Left ventricle myocardium superior (tissue), 1 donor: ENCODE data around the gene ST8SIA1. TPM values are rescaled to one million over a fixed set of nuclear protein-coding genes. Genes with fewer than 3 reads are reported as not detected.
"Not testable (repeated sequence)": the region's sequence is repeated elsewhere in the genome, so short reads cannot be mapped to it uniquely, and the experiment has no call there.

Source experiments
- ATAC-seq: fragments of 200-7000 bp; cut with Tn5 transposase; one replicate; pipeline ENCODE4 v1.9.1; 2020; ENCODE audit warnings: mild to moderate bottlenecking, moderate library complexity
- DNase-seq: peaks from one replicate; pipeline ENCODE4 v3.0.0-alpha.2; 2020
- intact Hi-C: fragments of 100-400 bp; cut with micrococcal nuclease; formaldehyde crosslinking; loops from one replicate; pipeline ENCODE4 v1.11.0; 2022
- total RNA-seq: library from RNA; stranded (reverse); fragmentation: NEBNext Ultra II Directional; extraction: Animal tissue kit (Norgen Biotek cat#: 25700); gene quantifications from one replicate; pipeline ENCODE4 v1.2.1, GENCODE V29; 2021
- donor health status: DM: no; HTN: yes; CAD: no; lungs with severe emphysema.

The ST8SIA1 gene
- total RNA-seq, 1 donor from 2014 or later, result 2.6 TPM

DNA sequence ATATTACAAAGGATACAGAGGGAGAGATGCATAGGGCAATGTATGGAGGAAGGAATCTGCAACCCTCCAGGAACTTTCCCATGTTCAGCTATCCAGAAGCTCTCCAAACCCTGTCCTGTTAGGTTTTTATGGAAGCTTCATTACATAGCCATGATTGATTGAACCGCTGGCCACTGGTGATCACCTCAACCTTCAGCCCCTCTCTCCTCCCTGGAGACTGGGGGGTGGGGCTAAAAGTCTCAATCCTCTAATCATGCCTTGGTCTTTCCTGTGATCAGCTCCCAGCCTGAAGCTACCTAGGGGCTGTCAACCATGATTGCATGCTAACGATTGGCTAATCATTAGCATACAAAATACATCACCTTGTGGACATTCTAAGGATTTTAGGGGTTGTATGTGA is 123.4 kb downstream of the ST8SIA1 start:
- intact Hi-C loops, result no loop called here
- ATAC-seq, result no peak
- DNase-seq, result no peak

DNA sequence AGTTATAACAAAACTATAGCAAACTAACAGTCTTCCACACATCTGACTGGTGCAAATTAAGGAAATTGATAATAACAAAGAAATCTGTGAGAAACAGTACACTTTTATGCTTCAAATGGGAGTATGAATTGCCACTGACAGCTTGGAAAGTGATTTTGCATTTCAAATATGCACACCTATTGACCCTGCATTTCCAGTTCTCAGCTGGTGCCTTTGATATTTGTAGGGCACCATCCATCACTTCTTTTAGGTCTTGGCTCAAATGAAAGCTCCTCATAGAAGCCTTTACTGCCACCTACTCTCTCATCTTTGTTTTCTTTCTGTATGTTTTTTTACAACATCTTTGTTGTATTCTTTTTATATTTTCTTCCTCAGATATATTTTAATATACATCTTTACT is 125.1 kb downstream of the ST8SIA1 start:
- intact Hi-C loops, result no loop called here
- DNase-seq, result no peak
- no peak for ATAC-seq

- intact Hi-C loops, result no loop called here
- ATAC-seq, result no peak
- no peak for DNase-seq
Measured at GRCh38 chr12:22206111-22206728, 128.3 kb downstream of the ST8SIA1 start.

DNA sequence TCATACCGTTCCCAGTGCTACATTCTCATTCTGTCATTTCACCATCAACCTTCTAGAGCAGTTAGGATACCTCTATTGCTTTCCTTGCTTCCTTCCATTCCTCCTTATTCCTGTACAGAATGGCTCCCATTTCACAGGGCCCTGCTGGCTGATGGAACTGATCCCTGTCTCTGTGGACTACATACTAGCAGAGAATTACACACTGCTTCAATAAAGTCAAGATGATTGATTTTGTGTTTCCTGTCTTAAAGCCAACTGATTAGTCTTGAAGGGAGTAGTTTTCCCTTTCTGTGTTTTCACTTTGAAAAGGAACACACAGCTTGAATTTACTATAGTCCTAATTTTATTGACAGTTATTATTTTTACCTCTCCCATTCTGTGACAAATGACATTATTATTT is 130.1 kb downstream of the ST8SIA1 start:
- intact Hi-C loops, result no loop called here
- ATAC-seq, result no peak
- DNase-seq, result no peak

DNA sequence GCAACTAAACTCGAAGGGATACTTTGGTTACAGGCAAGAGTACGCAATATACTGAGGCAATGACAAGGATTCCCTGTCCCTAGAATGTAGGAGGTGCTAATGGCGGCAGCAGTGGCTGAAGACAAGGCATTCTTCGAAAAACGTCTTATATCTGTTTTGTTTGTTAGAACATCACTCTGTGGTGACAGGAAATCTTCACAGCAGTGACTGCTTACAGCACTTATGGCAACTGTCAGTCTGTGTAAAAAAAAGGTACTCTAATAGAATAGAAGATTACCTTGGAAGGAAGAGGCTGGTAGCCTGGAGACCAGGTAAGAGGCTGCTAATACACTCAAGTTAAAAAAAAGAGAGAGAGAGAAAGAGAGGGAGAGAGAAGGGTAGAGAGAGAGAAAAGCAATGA is 131.7 kb downstream of the ST8SIA1 start:
- ATAC-seq, result no peak
- no peak for DNase-seq
- intact Hi-C loops, result no loop called here

- DNase-seq (no peak), ATAC-seq (no peak)
- intact Hi-C loops, result no loop called here
Measured at GRCh38 chr12:22201101-22201500, 133.4 kb downstream of the ST8SIA1 start.

DNA sequence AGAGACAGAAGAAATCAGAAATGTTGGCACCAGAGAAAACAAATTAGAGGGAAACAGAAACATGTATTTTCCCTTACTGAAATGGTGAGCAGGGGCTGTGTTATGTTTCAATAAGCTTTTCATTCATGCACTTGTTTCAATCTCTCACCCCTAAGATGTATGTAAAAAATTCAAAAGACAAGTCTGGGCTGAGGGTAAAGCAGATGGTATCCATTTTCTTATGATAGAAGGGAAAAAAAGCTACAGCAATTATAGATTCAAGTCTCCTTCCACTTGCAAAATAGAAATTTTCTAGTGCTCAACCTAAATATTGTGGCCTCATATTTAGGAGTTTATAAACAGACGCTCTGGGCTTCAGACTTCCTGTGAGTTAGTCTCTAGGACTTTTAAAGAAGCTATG is 138.3 kb downstream of the ST8SIA1 start:
- no peak for ATAC-seq
- intact Hi-C loops, result no loop called here
- no peak for DNase-seq

- no peak for DNase-seq
- no peak for ATAC-seq
- intact Hi-C loops, result no loop called here
Measured at GRCh38 chr12:22190969-22191368, 143.5 kb downstream of the ST8SIA1 start.

DNA sequence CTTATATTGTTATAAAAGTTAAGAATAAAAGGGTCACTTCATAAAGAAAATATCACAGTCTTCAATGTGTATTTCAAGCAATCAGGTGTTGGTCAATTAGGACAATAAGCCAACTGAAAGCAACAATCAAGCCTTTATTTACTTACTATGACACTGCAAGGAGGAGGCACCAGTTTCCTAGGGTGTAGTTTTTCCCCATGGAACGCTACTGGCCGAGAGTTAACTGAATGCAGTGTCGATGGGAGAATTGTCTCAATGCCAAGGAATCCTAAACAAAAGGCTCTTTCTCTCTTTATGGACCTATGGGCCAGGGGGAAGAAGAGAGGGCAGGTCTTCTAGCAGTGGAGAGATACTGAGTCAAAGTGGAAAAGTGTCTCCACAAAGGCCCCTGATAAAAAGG is 146.1 kb downstream of the ST8SIA1 start:
- DNase-seq, result no peak
- ATAC-seq, result no peak
- intact Hi-C loops, result no loop called here

DNA sequence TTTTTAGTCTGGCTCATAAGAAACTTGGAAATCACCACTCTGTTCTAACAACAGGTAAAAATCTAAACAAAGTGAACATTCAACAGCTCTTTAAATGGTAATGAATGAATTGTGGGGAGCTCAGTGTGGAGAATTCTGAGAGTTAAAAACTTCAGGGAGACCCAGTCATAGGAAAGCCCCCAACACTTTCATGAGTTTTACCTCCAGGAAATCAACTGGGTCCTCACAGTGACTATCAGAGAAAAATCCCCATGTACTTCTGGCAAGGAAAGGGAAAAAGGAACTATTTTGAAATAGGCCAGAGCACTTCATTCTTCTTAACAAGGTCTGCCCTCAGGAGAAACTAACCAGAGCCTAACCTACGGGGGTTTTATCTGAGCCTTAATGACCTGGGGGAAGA is 153.8 kb downstream of the ST8SIA1 start:
- DNase-seq, result no peak

GRCh38 chr12:22173177-22173576 is 161.3 kb downstream of the ST8SIA1 start:
- intact Hi-C loops, result no loop called here
- no peak for ATAC-seq
- DNase-seq, result no peak

More for the DNA sequence above, 153.8 kb downstream of the ST8SIA1 start:
- no peak for ATAC-seq
- intact Hi-C loops, result no loop called here

DNA sequence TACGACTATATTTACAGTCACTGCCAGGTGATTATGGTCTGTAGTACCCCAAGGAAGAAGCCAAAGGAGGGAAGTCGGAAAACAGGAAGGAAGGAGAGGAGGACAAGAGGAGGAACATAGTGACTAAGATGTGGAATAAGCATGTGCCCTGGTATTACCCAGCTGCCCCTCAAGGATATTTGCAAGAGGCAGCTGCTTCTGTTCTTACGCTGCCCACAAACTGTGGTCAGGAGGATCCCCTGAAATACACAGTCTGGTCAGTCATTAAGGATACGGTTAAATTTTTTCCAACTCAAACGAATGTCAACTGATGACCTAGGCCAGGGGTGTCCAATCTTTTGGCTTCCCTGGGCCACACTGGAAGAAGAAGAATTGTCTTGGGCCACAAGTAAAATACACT is 162.0 kb downstream of the ST8SIA1 start:
- intact Hi-C loops, result no loop called here
- no peak for ATAC-seq
- DNase-seq, result no peak

DNA sequence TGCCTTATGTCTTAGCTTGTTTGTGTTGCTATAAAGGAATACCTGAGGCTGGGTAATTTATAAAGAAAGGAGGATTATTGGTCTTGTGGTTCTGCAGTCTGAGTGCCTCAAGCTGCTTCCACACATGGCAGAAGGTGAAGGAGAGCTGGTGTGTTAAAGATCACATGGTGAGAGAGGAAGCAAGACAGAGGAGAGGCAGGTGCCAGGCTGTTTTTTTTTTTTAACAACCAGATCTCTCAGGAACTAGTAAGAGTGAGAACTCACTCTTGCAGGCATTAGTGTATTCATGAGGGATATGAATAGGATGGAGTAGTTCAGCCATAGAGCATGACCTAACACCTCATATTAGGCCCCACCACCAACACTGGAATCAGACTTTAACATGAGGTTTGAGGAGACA is 165.1 kb downstream of the ST8SIA1 start:
- intact Hi-C loops, result no loop called here
- no peak for ATAC-seq
- DNase-seq, result no peak

GRCh38 chr12:22164139-22164538 is 170.4 kb downstream of the ST8SIA1 start:
- intact Hi-C loops, result no loop called here
- DNase-seq (no peak), ATAC-seq (no peak)

- intact Hi-C loops, result no loop called here
- DNase-seq (no peak), ATAC-seq (no peak)
Measured at GRCh38 chr12:22163594-22163993, 170.9 kb downstream of the ST8SIA1 start.

DNA sequence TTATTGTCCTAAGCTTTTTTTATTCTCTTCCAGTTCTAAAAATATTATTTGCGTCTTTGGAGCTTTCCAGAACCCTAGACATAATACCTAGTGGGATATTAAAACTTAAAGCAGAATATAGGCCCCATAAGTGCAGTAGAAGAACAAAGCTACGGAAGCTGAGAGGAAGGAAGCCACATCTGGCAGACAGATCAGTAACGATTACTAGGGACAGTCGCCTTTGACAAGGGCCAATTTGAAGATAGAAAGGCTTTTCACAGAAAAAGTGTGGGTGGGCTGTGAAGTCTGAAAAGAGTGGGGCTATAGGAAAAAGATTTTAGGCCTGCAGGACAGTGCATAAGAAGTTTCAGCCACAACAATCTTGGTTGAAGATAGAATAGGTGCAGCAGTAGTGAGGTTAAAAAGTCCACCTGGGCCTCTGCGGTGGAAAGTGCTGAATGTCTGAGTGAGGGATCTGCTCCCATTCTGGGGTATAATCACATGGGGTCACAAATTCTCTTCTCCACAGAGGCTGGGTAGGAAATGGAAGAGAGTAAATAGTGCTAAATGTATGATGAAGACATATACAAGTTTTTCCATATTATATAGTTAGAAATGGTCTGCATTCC is 174.0 kb downstream of the ST8SIA1 start:
- intact Hi-C loops, result no loop called here
- ATAC-seq (no peak), DNase-seq (no peak)

GRCh38 chr12:22149286-22149685 is 185.2 kb downstream of the ST8SIA1 start:
- ATAC-seq, intact Hi-C loops, DNase-seq: not testable (repeated sequence)

GRCh38 chr12:22146686-22147085 is 187.8 kb downstream of the ST8SIA1 start:
- intact Hi-C loops, ATAC-seq, DNase-seq: not testable (repeated sequence)
